A673 (cell line): Measurements from ENCODE around the gene CORO7. TPM values are rescaled to one million over a fixed set of nuclear protein-coding genes. Genes with fewer than 3 reads are reported as not detected.

Experiments
- BruUV-seq: library from RNA; stranded (reverse); fragments of 400-500 nt; replicated peaks from 2 replicates; lab custom pipeline; 2021; lab: Mats Ljungman, UMichigan
- CTCF ChIA-PET: fragments of 300-600 bp; sonication (Branson Sonifier 250); formaldehyde crosslinking; loops from one replicate; lab custom pipeline; 2022; ENCODE audit warnings: antibody characterized with exemption; lab: Charles Lee
- POLR2A ChIA-PET: fragments of 300-600 bp; sonication (Branson Sonifier 250); formaldehyde crosslinking; loops from one replicate; lab custom pipeline; 2022; ENCODE audit warnings: antibody characterized with exemption; ENCODE audit not compliant: low non-redundant PET; lab: Charles Lee
- DNase-seq: peaks from one replicate; pipeline ENCODE4 v3.0.0-alpha.2; 2015; ENCODE audit warnings: low spot score
- H3K27ac ChIP-seq: fragments of 200-600 bp; sonication (generic); 2 replicates; pipeline ENCODE4 v1.5.1; 2016; ENCODE audit warnings: mixed run types, low read depth, mild to moderate bottlenecking, mixed read lengths, antibody characterized with exemption, low read length; ENCODE audit not compliant: poor library complexity, severe bottlenecking
- H3K27me3 ChIP-seq: fragments of 200-600 bp; sonication (generic); replicated peaks from 2 replicates; pipeline ENCODE4 v1.6.1; 2017; ENCODE audit warnings: mixed run types, low read depth, mild to moderate bottlenecking, mixed read lengths, antibody characterized with exemption, low read length; ENCODE audit not compliant: insufficient read depth, poor library complexity
- H3K36me3 ChIP-seq: fragments of 200-600 bp; sonication (generic); 2 replicates; pipeline ENCODE4 v1.6.1; 2016; ENCODE audit warnings: mixed run types, mild to moderate bottlenecking, mixed read lengths, antibody characterized with exemption, low read length; ENCODE audit not compliant: insufficient read depth, poor library complexity, severe bottlenecking
- H3K4me1 ChIP-seq: fragments of 200-600 bp; sonication (generic); 2 replicates; pipeline ENCODE4 v1.6.1; 2017; ENCODE audit warnings: mixed run types, mild to moderate bottlenecking, mixed read lengths, antibody characterized with exemption, low read length; ENCODE audit not compliant: insufficient read depth, poor library complexity, severe bottlenecking
- H3K4me3 ChIP-seq: fragments of 200-600 bp; sonication (generic); 2 replicates; pipeline ENCODE4 v1.5.1; 2016; ENCODE audit warnings: low read depth, mixed run types, mild to moderate bottlenecking, mixed read lengths, low read length; ENCODE audit not compliant: poor library complexity, severe bottlenecking
- H3K9me3 ChIP-seq: fragments of 200-600 bp; sonication (generic); 2 replicates; pipeline ENCODE4 v1.6.1; 2016; ENCODE audit warnings: mixed run types, low read depth, mild to moderate bottlenecking, mixed read lengths, antibody characterized with exemption, low read length; ENCODE audit not compliant: poor library complexity, severe bottlenecking
- EZH2 ChIP-seq: fragments of 200-600 bp; sonication (generic); IDR thresholded peaks from 2 replicates; pipeline ENCODE4 v1.6.1; 2017; ENCODE audit warnings: borderline replicate concordance, low read depth, mild to moderate bottlenecking, mixed read lengths, antibody characterized with exemption, low read length; ENCODE audit not compliant: poor library complexity, severe bottlenecking
- intact Hi-C: fragments of 100-400 bp; cut with micrococcal nuclease; formaldehyde crosslinking; loops from one replicate; pipeline ENCODE4 v1.10.0; 2022; ENCODE audit not compliant: unreplicated experiment
- total RNA-seq: library from RNA; stranded (reverse); gene quantifications from 2 replicates; pipeline ENCODE4 v1.2.3, GENCODE V29; 2021
- TF ChIP-seq, protein P1 (sequence below): fragments of 300-800, 200-600 bp; sonication (generic); conservative IDR thresholded peaks from 2 replicates; pipeline ENCODE4 v1.5.1; 2017; ENCODE audit warnings: low read depth, mild to moderate bottlenecking, antibody characterized with exemption, low read length, moderate library complexity, mixed read lengths

CORO7 gene
- total RNA-seq, 1 experiment from 2014 or later, result 24.4 TPM

GRCh38 chr16:4338125-4338582 lies 78.2 kb downstream of the CORO7 start:
- Histone ChIP-seq H3K9me3 (no peaks in the 10 kb centered on the region), H3K4me3 (no peak overlapping the region), H3K27me3 (no peaks in the 10 kb centered on the region), H3K4me1 (peaks cover 23% of the 10 kb centered on the region), H3K36me3 (peaks cover 27% of the 10 kb centered on the region), H3K27ac (no peak overlapping the region)
- BruUV-seq, result no TSS peak
- no peak for TF ChIP-seq EZH2
- TF ChIP-seq, protein P1, sequence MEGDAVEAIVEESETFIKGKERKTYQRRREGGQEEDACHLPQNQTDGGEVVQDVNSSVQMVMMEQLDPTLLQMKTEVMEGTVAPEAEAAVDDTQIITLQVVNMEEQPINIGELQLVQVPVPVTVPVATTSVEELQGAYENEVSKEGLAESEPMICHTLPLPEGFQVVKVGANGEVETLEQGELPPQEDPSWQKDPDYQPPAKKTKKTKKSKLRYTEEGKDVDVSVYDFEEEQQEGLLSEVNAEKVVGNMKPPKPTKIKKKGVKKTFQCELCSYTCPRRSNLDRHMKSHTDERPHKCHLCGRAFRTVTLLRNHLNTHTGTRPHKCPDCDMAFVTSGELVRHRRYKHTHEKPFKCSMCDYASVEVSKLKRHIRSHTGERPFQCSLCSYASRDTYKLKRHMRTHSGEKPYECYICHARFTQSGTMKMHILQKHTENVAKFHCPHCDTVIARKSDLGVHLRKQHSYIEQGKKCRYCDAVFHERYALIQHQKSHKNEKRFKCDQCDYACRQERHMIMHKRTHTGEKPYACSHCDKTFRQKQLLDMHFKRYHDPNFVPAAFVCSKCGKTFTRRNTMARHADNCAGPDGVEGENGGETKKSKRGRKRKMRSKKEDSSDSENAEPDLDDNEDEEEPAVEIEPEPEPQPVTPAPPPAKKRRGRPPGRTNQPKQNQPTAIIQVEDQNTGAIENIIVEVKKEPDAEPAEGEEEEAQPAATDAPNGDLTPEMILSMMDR, result 0 out of 2 replicates have a peak, but pooled peaks have one; percentile 16
- ChIA-PET CTCF (no interaction called here), POLR2A (no interaction called here)
- DNase-seq, result no peak
- intact Hi-C loops, result loop anchor here (10.0 kb wide), 1 partner anchor 143 kb away; no protein-coding TSS in a partner anchor

GRCh38 chr16:4337540-4338088 lies 78.8 kb downstream of the CORO7 start:
- ChIA-PET POLR2A (no interaction called here), CTCF (no interaction called here)
- H3K9me3 ChIP-seq, result no peaks in the 10 kb centered on the region
- TF ChIP-seq, protein P1, result no peak
- peaks cover 27% of the 10 kb centered on the region for H3K36me3 ChIP-seq
- H3K4me3 ChIP-seq, result no peak overlapping the region
- H3K27ac ChIP-seq, result no peak overlapping the region
- BruUV-seq, result no TSS peak
- no peaks in the 10 kb centered on the region for H3K27me3 ChIP-seq
- intact Hi-C loops, result loop anchor here (10.0 kb wide), 1 partner anchor 143 kb away; no protein-coding TSS in a partner anchor
- DNase-seq, result no peak
- H3K4me1 ChIP-seq, result peaks cover 23% of the 10 kb centered on the region

GRCh38 chr16:4336701-4337539 lies 79.5 kb downstream of the CORO7 start:
- Histone ChIP-seq H3K27ac (no peak overlapping the region), H3K9me3 (no peaks in the 10 kb centered on the region), H3K36me3 (peaks cover 27% of the 10 kb centered on the region), H3K4me3 (no peak overlapping the region), H3K27me3 (no peaks in the 10 kb centered on the region), H3K4me1 (peaks cover 23% of the 10 kb centered on the region)
- ChIA-PET POLR2A (no interaction called here), CTCF (no interaction called here)
- DNase-seq, result no peak
- TF ChIP-seq, protein P1, result no peak
- TF ChIP-seq EZH2, result no peak
- no TSS peak for BruUV-seq
- intact Hi-C loops, result loop anchor here (10.0 kb wide), 1 partner anchor 142 kb away; no protein-coding TSS in a partner anchor
